GM12874 (cell line): ENCODE results near the gene R3HDM4.

Experiments
- CTCF ChIP-seq: IDR thresholded peaks from 2 replicates; pipeline ENCODE4 v1.5.1; 2011; ENCODE audit warnings: low read depth, mild to moderate bottlenecking, control low read depth, low read length, moderate library complexity; ENCODE audit not compliant: insufficient read depth

The R3HDM4 gene

GRCh38 chr19:944171-944567 lies 31.1 kb upstream of the R3HDM4 start:
- no peak for TF ChIP-seq CTCF

GRCh38 chr19:943551-944170 lies 30.6 kb upstream of the R3HDM4 start:
- no peak for TF ChIP-seq CTCF

- no peak for TF ChIP-seq CTCF
Observed at GRCh38 chr19:942133-942645, 29.2 kb upstream of the R3HDM4 start.

GRCh38 chr19:941292-942132 lies 28.5 kb upstream of the R3HDM4 start:
- no peak for TF ChIP-seq CTCF

- TF ChIP-seq CTCF: 0 out of 2 replicates have a peak, but pooled peaks have one; percentile 10
Observed at GRCh38 chr19:940591-941291, 27.7 kb upstream of the R3HDM4 start.

- TF ChIP-seq CTCF: no peak
Observed at GRCh38 chr19:939922-940321, 26.9 kb upstream of the R3HDM4 start.

- no peak for TF ChIP-seq CTCF
Observed at GRCh38 chr19:939439-939838, 26.4 kb upstream of the R3HDM4 start.
